A172 (cell line): ENCODE data around the gene BRPF3. TPM values are rescaled to one million over a fixed set of nuclear protein-coding genes. Genes with fewer than 3 reads are reported as not detected.

Source experiments
- DNase-seq: peaks from one replicate; pipeline ENCODE4 v3.0.0-alpha.2; 2015; ENCODE audit warnings: low spot score
- total RNA-seq: library from RNA; depleted of rRNA; stranded (reverse); fragments of >200 nt; shearing (Covaris generic); gene quantifications from 2 replicates; pipeline ENCODE4 v1.2.3, GENCODE V29; 2014

Gene BRPF3
- total RNA-seq, 1 experiment from 2014 or later, result 11.1 TPM

GRCh38 chr6:36229223-36229622, 32.7 kb downstream of the BRPF3 start:
- no peak for DNase-seq

GRCh38 chr6:36230371-36230770, 33.8 kb downstream of the BRPF3 start:
- DNase-seq, result no peak

GRCh38 chr6:36232172-36232571, 35.6 kb downstream of the BRPF3 start:
- no peak for DNase-seq

- no peak for DNase-seq
These were observed 38.8 kb downstream of the BRPF3 start for GRCh38 chr6:36235309-36235708.

- DNase-seq, result no peak
These were observed 39.3 kb downstream of the BRPF3 start for GRCh38 chr6:36235862-36236261.

- no peak for DNase-seq
These were observed 43.2 kb downstream of the BRPF3 start for GRCh38 chr6:36239774-36240173.

- DNase-seq, result no peak
These were observed 45.2 kb downstream of the BRPF3 start for GRCh38 chr6:36241728-36242127.

- no peak for DNase-seq
These were observed 45.6 kb downstream of the BRPF3 start for GRCh38 chr6:36242161-36242560.

GRCh38 chr6:36242626-36243025, 46.1 kb downstream of the BRPF3 start:
- DNase-seq, result no peak

GRCh38 chr6:36243562-36244212, 47.1 kb downstream of the BRPF3 start:
- DNase-seq, result no peak

- no peak for DNase-seq
These were observed 48.2 kb downstream of the BRPF3 start for GRCh38 chr6:36244641-36245280.

- no peak for DNase-seq
These were observed 49.1 kb downstream of the BRPF3 start for GRCh38 chr6:36245572-36246061.

GRCh38 chr6:36246506-36247268, 50.1 kb downstream of the BRPF3 start:
- DNase-seq, result no peak

- peak; percentile 10 for DNase-seq
These were observed 51.1 kb downstream of the BRPF3 start for GRCh38 chr6:36247693-36248092.

GRCh38 chr6:36248980-36249379, 52.4 kb downstream of the BRPF3 start:
- no peak for DNase-seq

- DNase-seq, result no peak
These were observed 53.0 kb downstream of the BRPF3 start for GRCh38 chr6:36249536-36249935.

GRCh38 chr6:36252005-36252404, 55.5 kb downstream of the BRPF3 start:
- no peak for DNase-seq

GRCh38 chr6:36263390-36264000, 67.0 kb downstream of the BRPF3 start:
- DNase-seq, result no peak

GRCh38 chr6:36265744-36266143, 69.2 kb downstream of the BRPF3 start:
- DNase-seq, result no peak

- peak; percentile 53 for DNase-seq
These were observed 70.5 kb downstream of the BRPF3 start for GRCh38 chr6:36266913-36267644.

GRCh38 chr6:36267731-36268477, 71.4 kb downstream of the BRPF3 start:
- no peak for DNase-seq
